GM06990 (cell line): ENCODE data around the gene SPIRE1.

Source experiments
- DNase-seq: peaks from one replicate; pipeline ENCODE4 v3.0.0-alpha.2; 2011; ENCODE audit not compliant: insufficient read length; ENCODE audit errors: extremely low read depth
- H3K27me3 ChIP-seq: replicated peaks from 2 replicates; pipeline ENCODE4 v1.6.0; 2011; ENCODE audit warnings: low read length; ENCODE audit not compliant: control insufficient read depth, insufficient read depth
- H3K36me3 ChIP-seq: 2 replicates; pipeline ENCODE4 v1.5.1; 2011; ENCODE audit warnings: low read length; ENCODE audit not compliant: control insufficient read depth, insufficient read depth
- H3K4me3 ChIP-seq: replicated peaks from 2 replicates; pipeline ENCODE4 v1.5.1; 2011; ENCODE audit warnings: low read depth, mild to moderate bottlenecking, control low read depth, low read length
- CTCF ChIP-seq: IDR thresholded peaks from 2 replicates; pipeline ENCODE4 v1.5.1; 2011; ENCODE audit warnings: low read length, control low read depth, mild to moderate bottlenecking, inconsistent platforms; ENCODE audit not compliant: insufficient read depth, poor library complexity, severe bottlenecking

The SPIRE1 gene

DNA sequence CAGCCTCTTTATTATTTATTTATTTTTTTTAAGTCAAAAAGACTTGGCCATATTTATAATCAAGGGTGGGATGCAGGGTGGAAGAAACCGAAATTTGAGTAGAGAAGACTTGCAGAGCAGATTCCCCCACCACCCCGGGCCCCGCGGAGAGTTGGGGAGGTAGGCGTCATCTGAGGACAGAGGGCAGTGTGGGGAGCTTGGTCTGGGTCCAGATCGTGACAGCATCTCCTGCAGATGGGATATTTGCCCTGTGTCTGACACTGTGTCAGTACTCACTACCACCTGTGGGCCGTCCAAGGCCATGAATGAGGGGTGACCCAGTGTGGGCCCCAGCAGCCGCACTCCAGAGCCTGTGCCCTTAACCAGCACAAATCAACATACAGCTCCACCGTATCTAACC is 260.7 kb downstream of the SPIRE1 start:
- Histone ChIP-seq H3K4me3 (no peak overlapping the region), H3K27me3 (no peaks in the 10 kb centered on the region; the same call in none of the 2 replicates), H3K36me3 (no peaks in the 10 kb centered on the region)
- no peak for DNase-seq
- TF ChIP-seq CTCF, result no peak
